ENCODE data around the gene CXCL13.

The CXCL13 gene

GRCh38 chr4:77591532-77591931 lies 14.1 kb upstream of the CXCL13 start:
- no peak overlapping the region for H2AFZ ChIP-seq
- H3K9ac ChIP-seq = no peak overlapping the region
- no peaks in the 10 kb centered on the region for H3K79me2 ChIP-seq
- H3K27me3 ChIP-seq (ENCODE audit: control insufficient read depth, insufficient read depth, low read length) = no peaks in the 10 kb centered on the region
- no peak overlapping the region for H3K4me2 ChIP-seq (ENCODE audit: low read length)
- no peaks in the 10 kb centered on the region for H3K4me1 ChIP-seq
- TF ChIP-seq CTCF (IDR thresholded peaks at IDR 0.05) = no peak
- H3K4me3 ChIP-seq (ENCODE audit: low read depth, low read length) = no peak overlapping the region
- no peaks in the 10 kb centered on the region for H3K9me3 ChIP-seq (ENCODE audit: control insufficient read depth, low read length)
- H3K36me3 ChIP-seq (ENCODE audit: control insufficient read depth, insufficient read depth, low read length) = no peaks in the 10 kb centered on the region
- no peak overlapping the region for H3K27ac ChIP-seq

- no peak overlapping the region for H3K4me2 ChIP-seq (ENCODE audit: low read length)
- H3K4me3 ChIP-seq (ENCODE audit: low read depth, low read length) = no peak overlapping the region
- H3K27ac ChIP-seq = no peak overlapping the region
- no peaks in the 10 kb centered on the region for H3K36me3 ChIP-seq (ENCODE audit: control insufficient read depth, insufficient read depth, low read length)
- no peaks in the 10 kb centered on the region for H3K9me3 ChIP-seq (ENCODE audit: control insufficient read depth, low read length)
- H2AFZ ChIP-seq = no peak overlapping the region
- H3K4me1 ChIP-seq = no peaks in the 10 kb centered on the region
- no peaks in the 10 kb centered on the region for H3K27me3 ChIP-seq (ENCODE audit: control insufficient read depth, insufficient read depth, low read length)
- no peak overlapping the region for H3K9ac ChIP-seq
- no peaks in the 10 kb centered on the region for H3K79me2 ChIP-seq
- no peak for TF ChIP-seq CTCF (IDR thresholded peaks at IDR 0.05)
Observed at GRCh38 chr4:77593101-77593500, 12.5 kb upstream of the CXCL13 start.

GRCh38 chr4:77593993-77594392 lies 11.6 kb upstream of the CXCL13 start:
- Histone ChIP-seq H3K9ac (no peak overlapping the region), H3K27ac (no peak overlapping the region), H3K79me2 (no peaks in the 10 kb centered on the region), H3K36me3 (ENCODE audit: control insufficient read depth, insufficient read depth, low read length) (no peaks in the 10 kb centered on the region), H2AFZ (no peak overlapping the region), H3K27me3 (ENCODE audit: control insufficient read depth, insufficient read depth, low read length) (no peaks in the 10 kb centered on the region), H3K9me3 (ENCODE audit: control insufficient read depth, low read length) (no peaks in the 10 kb centered on the region), H3K4me3 (ENCODE audit: low read depth, low read length) (no peak overlapping the region), H3K4me1 (no peaks in the 10 kb centered on the region), H3K4me2 (ENCODE audit: low read length) (no peak overlapping the region)
- TF ChIP-seq CTCF (IDR thresholded peaks at IDR 0.05) = no peak

- Histone ChIP-seq H3K4me1 (no peaks in the 10 kb centered on the region), H3K79me2 (no peaks in the 10 kb centered on the region), H3K9me3 (ENCODE audit: control insufficient read depth, low read length) (no peaks in the 10 kb centered on the region), H3K36me3 (ENCODE audit: control insufficient read depth, insufficient read depth, low read length) (no peaks in the 10 kb centered on the region), H3K27ac (no peak overlapping the region), H3K4me2 (ENCODE audit: low read length) (no peak overlapping the region), H3K9ac (no peak overlapping the region), H3K27me3 (ENCODE audit: control insufficient read depth, insufficient read depth, low read length) (no peaks in the 10 kb centered on the region), H2AFZ (no peak overlapping the region), H3K4me3 (ENCODE audit: low read depth, low read length) (no peak overlapping the region)
- no peak for TF ChIP-seq CTCF (IDR thresholded peaks at IDR 0.05)
Observed at GRCh38 chr4:77595364-77595973, 10.2 kb upstream of the CXCL13 start.

- Histone ChIP-seq H2AFZ (no peak overlapping the region), H3K27me3 (ENCODE audit: control insufficient read depth, insufficient read depth, low read length) (no peaks in the 10 kb centered on the region), H3K36me3 (ENCODE audit: control insufficient read depth, insufficient read depth, low read length) (no peaks in the 10 kb centered on the region), H3K4me3 (ENCODE audit: low read depth, low read length) (no peak overlapping the region), H3K9ac (no peak overlapping the region), H3K4me1 (no peaks in the 10 kb centered on the region), H3K4me2 (ENCODE audit: low read length) (no peak overlapping the region), H3K9me3 (ENCODE audit: control insufficient read depth, low read length) (no peaks in the 10 kb centered on the region), H3K79me2 (no peaks in the 10 kb centered on the region), H3K27ac (no peak overlapping the region)
- TF ChIP-seq CTCF (IDR thresholded peaks at IDR 0.05) = peak; percentile 13
Observed at GRCh38 chr4:77599378-77599777, 6.2 kb upstream of the CXCL13 start.

Measured in parathyroid adenoma (tissue), 2 donors.